ENCODE measurements around the gene DERA.

- TF ChIP-seq CTCF (IDR thresholded peaks at IDR 0.05) (no peak), POLR2A (IDR thresholded peaks at IDR 0.05) (no peak)
Measured at GRCh38 chr12:15977999-15978951, 67.1 kb downstream of the DERA start.
